Measurements from ENCODE around the gene HNF1B.

HNF1B gene

GRCh38 chr17:37779554-37779953, 34.7 kb upstream of the HNF1B start:
- no peak for TF ChIP-seq EZH2 (IDR thresholded peaks at IDR 0.05; ENCODE audit: borderline replicate concordance, low read length)
- TF ChIP-seq, protein P1, sequence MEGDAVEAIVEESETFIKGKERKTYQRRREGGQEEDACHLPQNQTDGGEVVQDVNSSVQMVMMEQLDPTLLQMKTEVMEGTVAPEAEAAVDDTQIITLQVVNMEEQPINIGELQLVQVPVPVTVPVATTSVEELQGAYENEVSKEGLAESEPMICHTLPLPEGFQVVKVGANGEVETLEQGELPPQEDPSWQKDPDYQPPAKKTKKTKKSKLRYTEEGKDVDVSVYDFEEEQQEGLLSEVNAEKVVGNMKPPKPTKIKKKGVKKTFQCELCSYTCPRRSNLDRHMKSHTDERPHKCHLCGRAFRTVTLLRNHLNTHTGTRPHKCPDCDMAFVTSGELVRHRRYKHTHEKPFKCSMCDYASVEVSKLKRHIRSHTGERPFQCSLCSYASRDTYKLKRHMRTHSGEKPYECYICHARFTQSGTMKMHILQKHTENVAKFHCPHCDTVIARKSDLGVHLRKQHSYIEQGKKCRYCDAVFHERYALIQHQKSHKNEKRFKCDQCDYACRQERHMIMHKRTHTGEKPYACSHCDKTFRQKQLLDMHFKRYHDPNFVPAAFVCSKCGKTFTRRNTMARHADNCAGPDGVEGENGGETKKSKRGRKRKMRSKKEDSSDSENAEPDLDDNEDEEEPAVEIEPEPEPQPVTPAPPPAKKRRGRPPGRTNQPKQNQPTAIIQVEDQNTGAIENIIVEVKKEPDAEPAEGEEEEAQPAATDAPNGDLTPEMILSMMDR (IDR thresholded peaks at IDR 0.05; ENCODE audit: low read length), result no peak
- Histone ChIP-seq H3K9ac (ENCODE audit: low read length) (no peak overlapping the region), H3K4me3 (ENCODE audit: low read depth, low read length, poor library complexity, severe bottlenecking) (no peak overlapping the region), H3K4me1 (ENCODE audit: insufficient read depth, low read length, severe bottlenecking) (no peaks in the 10 kb centered on the region), H3K79me2 (ENCODE audit: insufficient read depth, low read length) (no peaks in the 10 kb centered on the region), H3K27ac (ENCODE audit: low read depth, low read length, poor library complexity, severe bottlenecking) (no peak overlapping the region), H2AFZ (ENCODE audit: low read length) (no peak overlapping the region), H3K36me3 (ENCODE audit: insufficient read depth, low read length) (no peaks in the 10 kb centered on the region; the same call in 1 of the 2 replicates), H4K20me1 (ENCODE audit: insufficient read depth, low read length) (no peaks in the 10 kb centered on the region), H3K27me3 (ENCODE audit: insufficient read depth, low read length) (no peaks in the 10 kb centered on the region), H3F3A (ENCODE audit: insufficient read depth, low read length) (no peaks in the 10 kb centered on the region), H3K9me2 (ENCODE audit: low read depth, low read length) (no peaks in the 10 kb centered on the region), H3K4me2 (ENCODE audit: low read length) (no peak overlapping the region), H3K9me3 (ENCODE audit: low read length) (no peaks in the 10 kb centered on the region)

DNA sequence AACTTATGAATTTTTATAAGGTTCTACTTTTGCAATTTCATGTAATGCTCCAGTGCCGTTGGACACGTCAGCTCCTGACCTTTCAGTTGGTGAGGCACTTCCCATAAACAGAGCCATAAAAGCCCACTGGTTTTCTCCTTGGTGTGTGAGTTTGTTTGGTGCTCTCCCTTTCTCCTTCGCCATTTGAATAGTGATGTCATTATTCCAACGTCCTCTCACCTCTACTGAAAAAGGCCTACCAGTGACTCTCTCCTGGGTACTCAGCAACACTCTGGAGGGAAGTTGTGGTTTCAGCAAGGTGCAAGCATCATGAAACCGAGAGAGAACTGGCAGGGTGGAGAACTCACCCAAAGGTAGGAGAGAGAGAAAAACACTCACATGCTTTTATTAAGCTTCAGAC, 29.6 kb upstream of the HNF1B start:
- H2AFZ ChIP-seq (ENCODE audit: low read length), result no peak overlapping the region
- H3K79me2 ChIP-seq (ENCODE audit: insufficient read depth, low read length), result no peaks in the 10 kb centered on the region
- no peak overlapping the region for H3K4me3 ChIP-seq (ENCODE audit: low read depth, low read length, poor library complexity, severe bottlenecking)
- TF ChIP-seq, protein P1 (IDR thresholded peaks at IDR 0.05; ENCODE audit: low read length), result no peak
- TF ChIP-seq EZH2 (IDR thresholded peaks at IDR 0.05; ENCODE audit: borderline replicate concordance, low read length), result no peak
- H3K9me2 ChIP-seq (ENCODE audit: low read depth, low read length), result no peaks in the 10 kb centered on the region
- no peaks in the 10 kb centered on the region for H3F3A ChIP-seq (ENCODE audit: insufficient read depth, low read length)
- no peaks in the 10 kb centered on the region; the same call in 1 of the 2 replicates for H3K36me3 ChIP-seq (ENCODE audit: insufficient read depth, low read length)
- no peak overlapping the region for H3K9ac ChIP-seq (ENCODE audit: low read length)
- no peaks in the 10 kb centered on the region for H4K20me1 ChIP-seq (ENCODE audit: insufficient read depth, low read length)
- H3K4me2 ChIP-seq (ENCODE audit: low read length), result no peak overlapping the region
- H3K27me3 ChIP-seq (ENCODE audit: insufficient read depth, low read length), result no peaks in the 10 kb centered on the region
- H3K4me1 ChIP-seq (ENCODE audit: insufficient read depth, low read length, severe bottlenecking), result no peaks in the 10 kb centered on the region
- H3K27ac ChIP-seq (ENCODE audit: low read depth, low read length, poor library complexity, severe bottlenecking), result no peak overlapping the region
- no peaks in the 10 kb centered on the region for H3K9me3 ChIP-seq (ENCODE audit: low read length)

GRCh38 chr17:37772982-37773381, 28.1 kb upstream of the HNF1B start:
- Histone ChIP-seq H3K27me3 (ENCODE audit: insufficient read depth, low read length) (no peaks in the 10 kb centered on the region), H3K9me2 (ENCODE audit: low read depth, low read length) (no peaks in the 10 kb centered on the region), H2AFZ (ENCODE audit: low read length) (no peak overlapping the region), H3K4me2 (ENCODE audit: low read length) (no peak overlapping the region), H4K20me1 (ENCODE audit: insufficient read depth, low read length) (no peaks in the 10 kb centered on the region), H3K36me3 (ENCODE audit: insufficient read depth, low read length) (no peaks in the 10 kb centered on the region; the same call in 1 of the 2 replicates), H3K4me3 (ENCODE audit: low read depth, low read length, poor library complexity, severe bottlenecking) (no peak overlapping the region), H3K27ac (ENCODE audit: low read depth, low read length, poor library complexity, severe bottlenecking) (no peak overlapping the region), H3K79me2 (ENCODE audit: insufficient read depth, low read length) (no peaks in the 10 kb centered on the region), H3K4me1 (ENCODE audit: insufficient read depth, low read length, severe bottlenecking) (no peaks in the 10 kb centered on the region), H3K9ac (ENCODE audit: low read length) (no peak overlapping the region), H3K9me3 (ENCODE audit: low read length) (no peaks in the 10 kb centered on the region), H3F3A (ENCODE audit: insufficient read depth, low read length) (no peaks in the 10 kb centered on the region)
- TF ChIP-seq EZH2 (IDR thresholded peaks at IDR 0.05; ENCODE audit: borderline replicate concordance, low read length), result no peak
- TF ChIP-seq, protein P1 (IDR thresholded peaks at IDR 0.05; ENCODE audit: low read length), result no peak
